B cell (primary cell): ENCODE measurements around the gene HMG20A. TPM values are rescaled to one million over a fixed set of nuclear protein-coding genes. Genes with fewer than 3 reads are reported as not detected.

Experiments used
- ATAC-seq: fragments of 200-7000 bp; cut with Tn5 transposase; one replicate; pipeline ENCODE4 v1.10.0; 2021; ENCODE audit warnings: low read depth, mild to moderate bottlenecking, moderate number of reproducible peaks, moderate library complexity
- CTCF ChIA-PET: fragments of 350-600 bp; sonication (Branson Sonifier 250); formaldehyde crosslinking; loops from one replicate; lab custom pipeline; 2021; ENCODE audit warnings: antibody characterized with exemption, inconsistent platforms; lab: Charles Lee
- POLR2A ChIA-PET: fragments of 350-600 bp; sonication (Branson Sonifier 250); formaldehyde crosslinking; loops from one replicate; lab custom pipeline; 2021; ENCODE audit warnings: antibody characterized with exemption; lab: Charles Lee
- DNase-seq: peaks from one replicate; pipeline ENCODE4 v3.0.0; 2013
- H2AFZ ChIP-seq: 2 replicates; pipeline ENCODE4 v1.6.1; 2012; ENCODE audit warnings: mild to moderate bottlenecking, low read depth, low read length; ENCODE audit not compliant: insufficient read depth, poor library complexity, severe bottlenecking
- H3K27ac ChIP-seq, 2 donors: 1 replicate in 1 of 2; 2 replicates in 1 of 2; pipeline ENCODE4 v1.5.1; 2012 to 2013; ENCODE audit warnings: low read length in 2 of 2, mild to moderate bottlenecking in 2 of 2, moderate library complexity in 1 of 2
- H3K27me3 ChIP-seq, 4 experiments: fragments of 200-600 bp in 1 of 4; sonication (generic) in 1 of 4; replicated peaks in 1 of 4; 1 replicate in 2 of 4; 2 replicates in 2 of 4; pipeline versions ENCODE4 v1.6.1 to v1.7.0; 2013 to 2016; ENCODE audit warnings: low read length in 3 of 4, mild to moderate bottlenecking in 2 of 4, mixed read lengths in 1 of 4, moderate library complexity in 1 of 4; ENCODE audit not compliant: insufficient read depth in 4 of 4, control insufficient read depth in 3 of 4; ENCODE audit errors: control extremely low read depth in 1 of 4
- H3K36me3 ChIP-seq, 2 experiments: replicated peaks in 1 of 2; 1 replicate in 1 of 2; 2 replicates in 1 of 2; pipeline versions ENCODE4 v1.6.1 to v1.7.1; 2013; ENCODE audit warnings: low read length in 1 of 2; ENCODE audit not compliant: insufficient read depth in 2 of 2, control insufficient read depth in 1 of 2; ENCODE audit errors: control extremely low read depth in 1 of 2, extremely low read depth in 1 of 2
- H3K4me1 ChIP-seq, 2 donors: fragments of 200-600 bp in 1 of 2; sonication (generic) in 1 of 2; 1 replicate in 1 of 2; 2 replicates in 1 of 2; pipeline versions ENCODE4 v1.5.1 to v1.6.1; 2013 to 2017; ENCODE audit warnings: low read length in 2 of 2; ENCODE audit not compliant: control insufficient read depth in 2 of 2, insufficient read depth in 2 of 2
- H3K4me2 ChIP-seq: replicated peaks from 2 replicates; pipeline ENCODE3; 2012; ENCODE audit warnings: mild to moderate bottlenecking, low read depth, low read length; ENCODE audit not compliant: poor library complexity, severe bottlenecking
- H3K4me3 ChIP-seq, 5 experiments: fragments of 200-600 bp in 1 of 5; sonication (generic) in 1 of 5; 1 replicate in 3 of 5; 2 replicates in 2 of 5; pipeline versions ENCODE4 v1.5.1 to v1.7.0; 2011 to 2016; ENCODE audit warnings: low read length in 4 of 5, mild to moderate bottlenecking in 4 of 5, low read depth in 2 of 5, control low read depth in 1 of 5, moderate library complexity in 1 of 5; ENCODE audit not compliant: insufficient read depth in 1 of 5; ENCODE audit errors: control extremely low read depth in 1 of 5, extremely low read depth in 1 of 5
- H3K79me2 ChIP-seq: fragments of 200-600 bp; sonication (generic); one replicate; pipeline ENCODE4 v1.6.0; 2016; ENCODE audit warnings: low read length; ENCODE audit not compliant: control insufficient read depth, insufficient read depth
- H3K9ac ChIP-seq: fragments of 200-600 bp; sonication (generic); 2 replicates; pipeline ENCODE4 v1.6.1; 2017; ENCODE audit warnings: mild to moderate bottlenecking, low read length, moderate library complexity
- H3K9me3 ChIP-seq, 3 donors: one replicate each; pipeline versions ENCODE4 v1.6.1 to v1.7.1; 2013; ENCODE audit warnings: low read length in 2 of 3; ENCODE audit not compliant: control insufficient read depth in 2 of 3, insufficient read depth in 1 of 3; ENCODE audit errors: control extremely low read depth in 1 of 3
- H4K20me1 ChIP-seq: 2 replicates; pipeline ENCODE4 v1.6.0; 2012; ENCODE audit warnings: mild to moderate bottlenecking, low read length; ENCODE audit not compliant: insufficient read depth, control insufficient read depth, poor library complexity, severe bottlenecking
- H3K27ac Mint-ChIP-seq: one replicate; pipeline ENCODE4 v1.8.0; 2021; ENCODE audit warnings: mixed read lengths
- H3K27me3 Mint-ChIP-seq: one replicate; pipeline ENCODE4 v1.8.0; 2021; ENCODE audit warnings: mixed read lengths
- H3K4me1 Mint-ChIP-seq: one replicate; pipeline ENCODE4 v1.8.0; 2021; ENCODE audit warnings: mixed read lengths
- H3K4me3 Mint-ChIP-seq: one replicate; pipeline ENCODE4 v1.8.0; 2021; ENCODE audit warnings: mixed read lengths
- H3K9me3 Mint-ChIP-seq: one replicate; pipeline ENCODE4 v1.8.0; 2022; ENCODE audit warnings: mixed read lengths; ENCODE audit not compliant: insufficient read depth
- EZH2 ChIP-seq: IDR thresholded peaks from 2 replicates; pipeline ENCODE4 v1.6.1; 2012; ENCODE audit warnings: borderline replicate concordance, low read depth, mild to moderate bottlenecking, moderate library complexity, low read length; ENCODE audit not compliant: insufficient read depth, poor library complexity, severe bottlenecking
- WGBS: methylation state at CpG from one replicate; pipeline ENCODE4 v1.1.5; 2013; ENCODE audit warnings: missing lambda C conversion rate; ENCODE audit not compliant: insufficient coverage; 5-methylcytosine and 5-hydroxymethylcytosine counted together
- intact Hi-C: fragments of 100-400 bp; cut with micrococcal nuclease; formaldehyde crosslinking; loops from one replicate; pipeline ENCODE4 v1.10.0; 2022
- polyA plus RNA-seq: library from polyadenylated mRNA; depleted of rRNA; stranded (reverse); fragments of >200 nt; gene quantifications from 2 replicates; pipeline ENCODE4 v1.2.3, GENCODE V29; 2012
- total RNA-seq, 2 donors: library from RNA; stranded (reverse); fragments of 120-200 nt in 1 of 2; gene quantifications; 1 replicate in 1 of 2; 2 replicates in 1 of 2; pipeline versions ENCODE4 v1.2.3 to v1.2.4, GENCODE V29; 2013 to 2022
- TF ChIP-seq, protein P1 (sequence below): fragments of 200-600 bp; IDR thresholded peaks from one replicate; pipeline ENCODE4 v1.8.0; 2022; ENCODE audit warnings: antibody characterized with exemption, mild to moderate bottlenecking

HMG20A gene
- total and polyA plus RNA-seq, 2 donors (not counting 1 experiment from before 2014, with no cell fraction given) = 26.1 to 63.5 TPM

DNA sequence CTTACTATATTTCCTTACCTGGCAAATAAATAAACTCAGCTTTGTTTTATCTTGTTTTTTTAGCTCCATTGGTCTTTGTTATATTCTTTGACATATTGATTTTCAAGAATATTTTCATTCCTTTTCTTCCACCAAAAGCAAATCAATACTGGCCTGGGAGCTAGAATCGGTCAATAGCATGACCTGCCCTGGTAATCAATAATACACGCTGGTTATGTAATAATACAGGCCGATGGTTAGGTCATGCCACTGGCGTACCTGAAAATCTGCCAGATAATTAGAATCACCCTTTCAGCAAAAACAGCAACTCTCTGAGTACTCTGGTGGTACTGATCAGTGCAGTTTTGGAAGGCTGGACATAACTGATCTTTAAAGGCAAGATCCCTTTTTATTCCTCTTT lies 40.7 kb upstream of the HMG20A start:
- H3K4me3 ChIP-seq = no peak overlapping the region
- no peak overlapping the region for H3K27ac Mint-ChIP-seq
- H3K27me3 Mint-ChIP-seq = no peaks in the 10 kb centered on the region
- ATAC-seq (no peak), DNase-seq (no peak)
- POLR2A ChIA-PET = no interaction called here
- no peaks in the 10 kb centered on the region for H3K9me3 Mint-ChIP-seq
- peaks cover 5% of the 10 kb centered on the region for H4K20me1 ChIP-seq
- TF ChIP-seq, protein P1, sequence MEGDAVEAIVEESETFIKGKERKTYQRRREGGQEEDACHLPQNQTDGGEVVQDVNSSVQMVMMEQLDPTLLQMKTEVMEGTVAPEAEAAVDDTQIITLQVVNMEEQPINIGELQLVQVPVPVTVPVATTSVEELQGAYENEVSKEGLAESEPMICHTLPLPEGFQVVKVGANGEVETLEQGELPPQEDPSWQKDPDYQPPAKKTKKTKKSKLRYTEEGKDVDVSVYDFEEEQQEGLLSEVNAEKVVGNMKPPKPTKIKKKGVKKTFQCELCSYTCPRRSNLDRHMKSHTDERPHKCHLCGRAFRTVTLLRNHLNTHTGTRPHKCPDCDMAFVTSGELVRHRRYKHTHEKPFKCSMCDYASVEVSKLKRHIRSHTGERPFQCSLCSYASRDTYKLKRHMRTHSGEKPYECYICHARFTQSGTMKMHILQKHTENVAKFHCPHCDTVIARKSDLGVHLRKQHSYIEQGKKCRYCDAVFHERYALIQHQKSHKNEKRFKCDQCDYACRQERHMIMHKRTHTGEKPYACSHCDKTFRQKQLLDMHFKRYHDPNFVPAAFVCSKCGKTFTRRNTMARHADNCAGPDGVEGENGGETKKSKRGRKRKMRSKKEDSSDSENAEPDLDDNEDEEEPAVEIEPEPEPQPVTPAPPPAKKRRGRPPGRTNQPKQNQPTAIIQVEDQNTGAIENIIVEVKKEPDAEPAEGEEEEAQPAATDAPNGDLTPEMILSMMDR = no peak
- TF ChIP-seq EZH2 = no peak
- peaks cover 64% of the 10 kb centered on the region for H3K79me2 ChIP-seq
- no peak overlapping the region for H3K4me3 Mint-ChIP-seq
- CTCF ChIA-PET = no interaction called here
- no peak overlapping the region for H3K27ac ChIP-seq
- WGBS = 100% methylated on average over 3 of the region's 4 CpGs
- no peaks in the 10 kb centered on the region for H3K9me3 ChIP-seq
- H3K4me1 Mint-ChIP-seq = peaks cover 31% of the 10 kb centered on the region
- H3K27me3 ChIP-seq = no peaks in the 10 kb centered on the region
- peaks cover 0 to 7% of the 10 kb centered on the region in 2 donors for H3K4me1 ChIP-seq
- H3K9ac ChIP-seq = no peak overlapping the region
- intact Hi-C loops = no loop called here
- no peaks in the 10 kb centered on the region for H3K36me3 ChIP-seq
- no peak overlapping the region for H3K4me2 ChIP-seq
- H2AFZ ChIP-seq = no peak overlapping the region

DNA sequence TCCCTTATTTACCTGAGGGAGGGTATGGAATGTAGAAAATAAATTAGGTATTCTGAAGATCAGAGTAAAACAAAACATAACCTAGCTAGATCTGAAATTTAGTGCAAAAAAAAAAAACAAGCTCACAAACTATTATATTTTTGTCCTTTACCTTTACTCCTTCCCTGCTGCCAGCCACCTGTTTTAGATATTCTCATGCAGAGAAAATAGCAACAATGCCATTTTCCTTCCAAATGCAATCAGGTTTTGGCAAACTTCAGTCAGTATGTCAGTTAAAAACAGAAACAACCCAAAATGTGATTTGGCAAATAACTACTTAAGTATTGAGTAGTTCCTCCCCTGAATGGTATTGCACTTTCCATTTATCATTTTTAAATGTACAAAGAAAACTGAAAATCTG lies 36.6 kb upstream of the HMG20A start:
- peaks cover 80% of the 10 kb centered on the region for H3K79me2 ChIP-seq
- peaks cover 5% of the 10 kb centered on the region for H4K20me1 ChIP-seq
- Mint-ChIP-seq H3K4me1 (peaks cover 51% of the 10 kb centered on the region), H3K9me3 (no peaks in the 10 kb centered on the region), H3K4me3 (no peak overlapping the region), H3K27ac (no peak overlapping the region), H3K27me3 (no peaks in the 10 kb centered on the region)
- DNase-seq (no peak), ATAC-seq (no peak)
- TF ChIP-seq, protein P1 = no peak
- no peak for TF ChIP-seq EZH2
- H3K27me3 ChIP-seq = no peaks in the 10 kb centered on the region
- POLR2A ChIA-PET = interaction anchor here (0.6 kb wide), 2 partner anchors 174 to 313 kb away, joined by 3 read pairs; partner anchors contain the start of gene TSPAN3
- peaks cover 4 to 15% of the 10 kb centered on the region in 2 donors for H3K4me1 ChIP-seq
- no peak overlapping the region for H2AFZ ChIP-seq
- H3K36me3 ChIP-seq = no peaks in the 10 kb centered on the region
- no peak overlapping the region for H3K4me3 ChIP-seq
- CTCF ChIA-PET = interaction anchor here (1.0 kb wide), 1 partner anchor 223 kb away, joined by 3 read pairs; no protein-coding TSS in a partner anchor
- H3K27ac ChIP-seq = no peak overlapping the region
- H3K9ac ChIP-seq = no peak overlapping the region
- H3K4me2 ChIP-seq = no peak overlapping the region
- H3K9me3 ChIP-seq = no peaks in the 10 kb centered on the region
- intact Hi-C loops = no loop called here
